Activated CD8-positive, alpha-beta memory T cell treated with anti-CD3 and anti-CD28 coated beads for 48 hours (primary cell): Measurements from ENCODE around the gene SESN1.
A peak's percentile ranks its signal among the peaks of the same experiment; 100 is the strongest.

Experiments
- DNase-seq, 3 experiments: peaks; one replicate each; pipeline ENCODE4 v3.0.0-alpha.2; 2020; ENCODE audit warnings: low read depth in 2 of 3, low spot score in 2 of 3

Gene SESN1

GRCh38 chr6:109031416-109031815, 63.2 kb downstream of the SESN1 start:
- DNase-seq: no peak

- no peak for DNase-seq
These were observed 65.3 kb downstream of the SESN1 start for GRCh38 chr6:109029313-109029712.

- no peak for DNase-seq
These were observed 66.2 kb downstream of the SESN1 start for GRCh38 chr6:109028439-109028838.

- DNase-seq: no peak
These were observed 66.7 kb downstream of the SESN1 start for GRCh38 chr6:109027964-109028363.

- DNase-seq: no peak
These were observed 69.0 kb downstream of the SESN1 start for GRCh38 chr6:109025639-109026038.

- no peak for DNase-seq
These were observed 69.9 kb downstream of the SESN1 start for GRCh38 chr6:109024784-109025183.

- DNase-seq: no peak
These were observed 70.3 kb downstream of the SESN1 start for GRCh38 chr6:109024368-109024767.

GRCh38 chr6:109023356-109023925, 71.2 kb downstream of the SESN1 start:
- no peak for DNase-seq

GRCh38 chr6:109021870-109022269, 72.8 kb downstream of the SESN1 start:
- no peak for DNase-seq

GRCh38 chr6:109019911-109020310, 74.7 kb downstream of the SESN1 start:
- DNase-seq: no peak

GRCh38 chr6:109015176-109015575, 79.5 kb downstream of the SESN1 start:
- DNase-seq: no peak

- no peak for DNase-seq
These were observed 80.0 kb downstream of the SESN1 start for GRCh38 chr6:109014606-109015005.

- DNase-seq: no peak
These were observed 80.9 kb downstream of the SESN1 start for GRCh38 chr6:109013656-109014305.

GRCh38 chr6:109010705-109011102, 83.9 kb downstream of the SESN1 start:
- no peak for DNase-seq

GRCh38 chr6:109009962-109010704, 84.5 kb downstream of the SESN1 start:
- DNase-seq: no peak

- DNase-seq: peak; percentile 74 to 81 (median 77)
These were observed 85.2 kb downstream of the SESN1 start for GRCh38 chr6:109009236-109009961.

- peak in 1 of 3 experiments; percentile 16 for DNase-seq
These were observed 86.0 kb downstream of the SESN1 start for GRCh38 chr6:109008537-109009235.

GRCh38 chr6:109008054-109008453, 86.6 kb downstream of the SESN1 start:
- no peak for DNase-seq

GRCh38 chr6:109007521-109007920, 87.1 kb downstream of the SESN1 start:
- no peak for DNase-seq

- DNase-seq: no peak
These were observed 87.8 kb downstream of the SESN1 start for GRCh38 chr6:109006818-109007217.

- no peak for DNase-seq
These were observed 91.8 kb downstream of the SESN1 start for GRCh38 chr6:109002882-109003281.
